Activated CD8-positive, alpha-beta memory T cell treated with anti-CD3 and anti-CD28 coated beads, Interleukin-2, amount 50 U/mL, for 1 hour (primary cell): ENCODE measurements around the gene IFNA1.
"Not testable (repeated sequence)": the region's sequence is repeated elsewhere in the genome, so short reads cannot be mapped to it uniquely, and the experiment has no call there.

Experiments
- DNase-seq: peaks from one replicate; pipeline ENCODE4 v3.0.0-alpha.2; 2020; ENCODE audit errors: extremely low read depth

Gene IFNA1

DNA sequence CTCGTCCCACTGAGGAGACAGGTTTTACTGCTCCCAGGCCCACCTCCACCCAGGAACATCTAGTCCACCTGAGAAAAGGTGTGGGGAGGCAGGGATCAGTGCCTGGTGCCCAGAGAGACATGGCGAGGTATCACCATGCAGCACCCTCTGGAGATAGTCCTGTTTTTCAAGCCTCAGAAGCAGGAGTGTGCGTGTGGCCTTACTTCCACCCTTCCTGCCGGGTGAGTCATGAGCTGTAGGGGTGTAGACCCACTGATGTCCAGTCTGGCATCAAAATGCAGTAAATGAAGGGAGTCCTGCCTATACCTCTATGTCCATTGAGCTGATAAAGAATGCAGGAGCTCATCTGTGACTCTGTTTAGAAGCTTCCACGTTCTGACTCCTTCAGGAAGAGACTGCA is 9.1 kb downstream of the IFNA1 start:
- DNase-seq, result not testable (repeated sequence)

DNA sequence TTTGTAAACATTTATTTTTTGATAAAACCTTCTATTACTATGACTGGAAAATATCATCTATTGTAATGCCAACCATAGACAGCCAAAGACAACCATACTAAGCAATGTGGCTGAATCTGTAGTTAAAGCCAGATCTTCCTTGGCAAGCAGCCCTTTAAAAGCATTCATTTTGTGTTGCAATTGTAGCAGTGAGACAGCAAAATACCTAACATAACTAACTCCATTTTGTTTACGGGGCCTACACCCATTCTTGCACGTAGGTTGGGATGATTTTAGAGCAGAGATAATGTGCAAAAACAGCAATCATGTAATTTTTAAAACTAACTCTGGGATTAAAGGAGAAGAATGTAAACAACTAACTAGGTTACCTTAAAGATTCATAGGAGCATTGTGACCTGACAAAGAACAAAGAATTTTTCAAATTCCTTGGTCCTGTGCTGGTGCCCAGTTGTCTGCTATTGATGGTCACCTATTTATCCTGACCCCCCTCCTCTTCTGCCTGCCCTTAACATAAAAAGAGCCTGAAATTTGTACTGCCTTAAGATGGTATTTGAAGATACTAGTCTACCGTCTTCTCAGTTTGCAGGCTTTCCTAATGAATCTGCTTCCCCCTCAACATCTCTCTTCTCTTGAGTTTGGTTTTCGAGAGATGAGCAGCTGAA is 10.6 kb downstream of the IFNA1 start:
- no peak for DNase-seq

DNA sequence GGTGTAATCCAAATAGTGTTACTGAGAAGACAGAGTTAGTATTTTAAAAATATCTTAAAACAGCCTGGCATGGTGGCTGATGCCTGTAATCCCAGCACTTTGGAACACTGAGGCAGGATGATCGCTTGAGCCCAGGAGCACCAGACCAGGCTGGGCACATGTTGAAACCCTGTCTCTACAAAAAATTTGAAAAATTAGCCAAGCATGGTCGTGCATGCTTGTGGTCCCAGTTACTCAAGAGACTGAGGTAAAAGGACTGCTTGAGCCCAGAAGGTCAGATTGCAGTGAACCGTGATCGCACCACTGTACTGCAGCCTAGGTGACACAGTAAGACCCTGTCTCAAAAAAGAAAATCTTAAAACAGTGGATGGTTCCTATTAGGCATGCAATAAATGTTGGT is 12.4 kb downstream of the IFNA1 start:
- no peak for DNase-seq

DNA sequence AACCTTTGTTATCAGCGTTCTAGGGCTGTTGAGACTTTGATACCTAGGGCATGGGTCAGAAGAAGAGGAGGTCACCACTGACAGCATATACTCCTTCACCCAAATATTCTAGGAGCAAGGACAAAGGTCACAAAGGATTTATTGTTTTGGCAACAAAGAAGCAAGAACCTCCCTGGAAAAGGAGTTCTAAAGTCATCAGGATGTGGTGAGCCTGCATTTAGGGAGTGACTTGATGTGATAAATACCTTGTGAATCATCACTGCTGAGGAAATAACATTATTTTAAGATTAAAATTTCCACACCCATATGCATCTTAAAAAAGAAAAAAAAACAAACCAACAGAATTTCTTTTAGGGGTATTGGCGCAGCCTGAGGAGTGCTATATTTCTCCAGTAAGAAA is 13.9 kb downstream of the IFNA1 start:
- no peak for DNase-seq

DNA sequence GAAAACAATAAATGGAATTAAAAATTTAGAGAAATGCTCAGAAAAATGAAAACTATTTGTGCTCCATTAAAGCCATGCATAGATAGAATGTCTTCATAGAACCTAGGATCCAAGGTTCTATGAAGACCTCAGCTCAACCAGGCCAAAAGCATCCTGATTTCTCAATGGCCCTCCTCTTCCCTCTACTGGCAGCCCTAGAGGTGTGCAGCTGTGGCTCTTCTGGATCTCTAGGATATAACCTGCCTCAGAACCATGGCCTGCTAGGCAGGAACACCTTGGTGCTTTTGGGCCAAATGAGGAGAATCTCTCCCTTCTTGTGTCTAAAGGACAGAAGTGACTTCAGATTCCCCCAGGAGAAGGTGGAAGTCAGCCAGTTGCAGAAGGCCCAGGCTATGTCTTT is 15.1 kb downstream of the IFNA1 start:
- no peak for DNase-seq

DNA sequence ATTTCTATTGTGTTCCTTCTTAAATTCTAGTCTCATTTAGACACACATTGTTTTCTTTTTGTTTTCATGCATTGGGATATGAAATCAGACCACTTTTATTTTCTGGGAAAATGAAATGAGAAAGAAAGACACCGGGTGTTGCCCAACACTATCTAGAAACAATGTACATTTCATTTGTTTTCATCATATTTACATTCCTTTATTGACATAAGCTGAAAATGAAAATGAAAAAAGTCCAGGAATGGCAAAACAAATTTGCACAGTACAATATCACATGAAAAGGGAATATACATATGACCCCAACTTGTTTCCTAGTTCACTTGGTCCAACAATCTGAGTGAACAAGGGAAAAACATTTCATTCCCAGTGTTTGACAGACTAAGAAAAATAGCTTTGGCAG is 21.1 kb downstream of the IFNA1 start:
- DNase-seq, result no peak

DNA sequence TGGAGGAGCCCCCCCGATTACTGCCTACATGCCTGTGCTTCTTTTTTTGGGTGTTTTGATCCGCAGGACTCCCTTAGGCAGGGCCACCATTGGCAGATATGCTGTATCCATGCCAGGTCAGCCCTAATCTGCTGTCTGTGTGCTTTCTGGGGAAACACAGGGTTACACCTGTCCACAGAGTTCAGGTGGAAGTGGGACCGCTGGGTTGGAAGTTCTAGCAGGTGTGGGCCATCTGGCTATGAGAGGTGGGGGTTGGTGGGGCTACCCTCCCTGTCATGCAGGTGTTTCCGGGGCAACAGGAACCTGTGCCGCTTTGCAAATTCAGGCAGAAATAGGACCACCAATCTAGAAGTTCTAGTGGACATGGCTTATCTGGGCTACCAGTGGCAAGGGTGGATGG is 24.9 kb downstream of the IFNA1 start:
- no peak for DNase-seq

DNA sequence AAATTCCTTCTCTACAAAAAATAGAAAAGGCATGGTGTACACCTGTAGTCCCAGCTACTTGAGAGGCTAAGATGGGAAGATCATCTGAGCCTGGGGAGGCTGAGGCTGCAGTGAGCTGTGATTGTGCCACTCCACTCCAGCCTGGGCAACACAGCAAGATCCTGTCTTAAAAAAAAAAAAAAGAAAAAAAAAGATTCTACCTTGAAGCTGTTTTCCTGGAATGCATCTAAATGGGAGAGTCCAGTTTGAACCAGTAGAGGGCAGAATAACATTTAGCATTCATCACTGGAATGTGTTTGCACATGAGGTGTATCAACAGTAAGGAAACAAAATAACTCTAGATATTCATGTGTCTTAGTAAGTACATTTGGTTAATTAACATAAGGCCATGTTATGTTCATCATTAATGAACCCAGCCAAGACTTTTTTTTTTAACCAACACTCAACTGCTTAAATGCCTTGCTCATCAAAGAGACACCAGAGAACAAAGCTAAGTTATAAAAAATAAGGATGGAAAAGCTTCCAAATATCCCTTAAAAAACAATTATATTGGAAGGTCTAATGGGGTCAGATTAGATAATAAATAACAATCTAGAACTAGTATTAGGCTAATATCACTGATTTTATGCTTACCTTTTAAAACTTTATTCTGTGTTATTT is 25.8 kb downstream of the IFNA1 start:
- DNase-seq, result no peak

DNA sequence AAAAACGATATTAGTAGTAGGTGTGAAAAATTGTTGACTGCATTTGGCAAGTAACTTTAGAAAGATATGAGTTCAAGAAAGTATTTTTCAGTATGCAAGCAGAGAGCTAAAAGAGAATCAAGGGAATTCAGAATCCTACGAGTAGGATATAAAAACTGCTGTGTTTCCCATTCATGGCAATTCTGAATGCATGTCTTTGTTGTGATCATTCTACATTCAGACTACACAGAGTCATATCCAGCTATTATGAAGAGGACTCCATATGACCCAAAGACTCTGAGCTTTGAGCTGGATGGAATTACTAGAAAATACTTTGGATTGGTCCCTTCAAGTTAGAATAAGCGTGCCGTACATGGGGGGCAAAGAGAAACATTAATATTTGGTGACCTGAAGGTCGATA is 29.9 kb downstream of the IFNA1 start:
- DNase-seq, result no peak

DNA sequence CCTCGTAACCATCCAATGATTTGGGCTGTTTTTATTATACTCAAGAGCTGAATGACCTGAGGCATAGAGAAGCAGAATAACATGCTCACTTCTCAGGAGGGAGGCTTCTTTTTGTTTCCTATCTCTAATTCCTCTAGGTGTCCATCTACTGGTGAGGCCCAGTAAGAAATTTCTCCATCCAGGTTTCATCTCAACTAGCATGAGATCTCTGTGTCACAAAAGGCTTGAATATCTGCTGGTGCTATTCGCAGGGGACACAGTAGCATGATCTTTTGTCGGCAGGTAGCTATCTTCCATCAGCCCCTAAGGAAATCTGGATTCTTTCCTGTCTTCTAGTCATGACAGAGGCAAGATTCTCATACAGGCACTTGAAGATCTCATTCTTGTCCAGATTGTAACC is 33.0 kb downstream of the IFNA1 start:
- DNase-seq, result no peak

DNA sequence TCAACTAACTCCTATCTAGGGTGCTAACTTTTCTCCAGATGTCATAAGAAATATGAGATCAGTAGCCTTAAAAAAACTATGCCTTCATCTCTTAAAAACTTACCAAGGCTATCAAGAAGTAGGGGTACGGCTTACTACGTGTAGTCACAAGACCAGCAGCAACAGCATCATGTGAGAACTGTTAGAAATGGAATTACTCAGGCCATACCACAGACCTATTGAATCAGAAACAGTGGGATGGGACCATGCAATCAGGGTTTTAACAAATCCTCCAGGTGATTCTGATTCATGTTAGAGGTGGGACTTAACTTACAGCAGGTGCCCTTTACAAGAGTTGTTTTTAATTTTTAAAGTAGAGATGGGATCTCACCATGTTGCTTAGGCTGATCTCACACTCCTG is 37.2 kb downstream of the IFNA1 start:
- DNase-seq, result no peak

DNA sequence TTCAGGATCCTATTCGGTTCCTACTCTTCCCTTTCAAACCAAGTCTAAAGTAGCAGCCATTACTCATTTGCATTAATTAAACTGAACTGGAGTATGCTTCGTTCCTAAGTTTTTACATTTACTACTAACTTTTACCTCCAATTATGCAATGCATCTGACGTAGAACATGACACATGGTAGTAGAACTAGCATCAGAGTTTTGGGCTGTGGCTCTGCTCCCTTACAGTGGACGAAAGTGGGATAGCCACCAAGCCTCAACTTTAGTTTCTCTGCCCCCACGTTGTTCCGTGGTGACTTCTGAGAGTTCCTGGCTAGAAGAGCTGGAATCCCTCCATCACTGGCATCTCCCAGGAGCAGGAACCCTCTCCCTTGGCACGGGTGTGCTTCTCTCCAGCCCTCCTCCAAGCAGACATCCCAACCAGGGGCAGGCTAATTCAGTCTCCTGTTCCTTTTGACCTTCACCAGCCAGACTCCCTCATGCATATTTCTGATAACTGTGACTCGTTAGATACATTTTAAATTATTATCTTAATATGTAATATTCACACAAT is 39.0 kb downstream of the IFNA1 start:
- DNase-seq, result no peak

DNA sequence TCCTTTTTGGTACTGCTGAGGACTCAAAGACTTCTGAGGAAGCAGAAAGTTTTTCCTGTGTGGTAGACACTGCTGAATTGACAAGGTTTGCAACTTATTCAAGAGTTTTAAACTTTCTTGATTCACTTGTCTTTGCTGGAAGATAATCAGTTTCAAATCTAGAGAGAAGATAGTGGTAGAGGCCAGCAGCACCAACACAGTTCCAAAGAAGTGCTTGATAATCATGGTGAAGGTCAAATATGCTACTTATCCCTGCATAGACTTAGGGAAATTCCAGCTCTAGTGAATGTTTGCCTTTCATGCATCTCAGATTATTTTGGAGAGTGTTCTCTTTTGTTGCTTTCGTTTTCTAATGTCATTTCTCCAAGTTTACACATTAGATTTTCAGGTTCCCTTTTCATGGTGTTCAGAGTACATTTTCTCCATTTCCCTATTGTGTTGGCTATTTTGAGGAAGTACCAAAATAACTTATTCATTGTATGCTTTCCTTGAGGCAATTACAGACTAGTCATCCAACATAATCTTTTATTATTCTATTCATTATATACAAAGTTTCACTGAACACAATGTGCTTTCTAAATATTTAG is 41.3 kb downstream of the IFNA1 start:
- DNase-seq, result no peak

DNA sequence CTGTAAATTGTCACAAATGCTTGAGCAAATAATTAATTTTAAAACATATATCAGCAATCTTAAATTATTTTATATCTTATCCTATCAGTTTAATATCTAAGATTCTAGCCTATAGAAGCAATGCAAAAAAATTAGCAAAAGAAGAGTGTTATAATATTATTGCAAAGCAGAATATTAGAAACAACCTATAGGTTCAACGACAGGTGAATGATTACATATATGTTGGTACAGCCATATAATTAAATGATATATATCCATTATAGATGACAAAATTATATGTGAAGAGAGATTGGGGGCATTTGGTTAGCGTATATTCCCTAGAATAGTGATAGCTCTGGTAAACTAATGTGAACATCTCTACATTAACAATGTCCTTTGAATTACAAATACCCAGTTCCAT is 42.0 kb downstream of the IFNA1 start, which contains the start of gene IFNE:
Gene IFNE (minus strand): TSS at position 101 of the 400 bp plus-strand sequence. CDS start 619 bp downstream, outside the sequence.
- DNase-seq, result no peak
